ENCODE data around the gene GCHFR.

GRCh38 chr15:40756938-40757337, 6.9 kb upstream of the GCHFR start:
- TF ChIP-seq FOXA1 (IDR thresholded peaks at IDR 0.05): no peak
- no peak for TF ChIP-seq TARDBP (IDR thresholded peaks at IDR 0.05)
- TF ChIP-seq SP1 (IDR thresholded peaks at IDR 0.05): no peak
- TF ChIP-seq LEF1 (IDR thresholded peaks at IDR 0.05; ENCODE audit: borderline replicate concordance): no peak
- TF ChIP-seq FOXM1 (IDR thresholded peaks at IDR 0.05; ENCODE audit: borderline replicate concordance): no peak
- TF ChIP-seq ARNT (IDR thresholded peaks at IDR 0.05): no peak
- TF ChIP-seq ZNF384 (IDR thresholded peaks at IDR 0.05): no peak
- no peak for TF ChIP-seq SUZ12 (IDR thresholded peaks at IDR 0.05)

Data from HEK293T (cell line).